Cardiac fibroblast (primary cell): Measurements from ENCODE around the gene ABCG4.
"Not testable (repeated sequence)": the region's sequence is repeated elsewhere in the genome, so short reads cannot be mapped to it uniquely, and the experiment has no call there.

Source experiments
- DNase-seq, 2 donors: peaks; one replicate each; pipeline versions ENCODE4 v3.0.0 to v3.0.0-alpha.2; 2010; ENCODE audit warnings: low read depth in 2 of 2
- H3K4me3 ChIP-seq, 2 donors: replicated peaks in 1 of 2; 1 replicate in 1 of 2; 2 replicates in 1 of 2; pipeline ENCODE4 v1.5.1; 2011; ENCODE audit warnings: low read depth in 2 of 2, low read length in 2 of 2, mild to moderate bottlenecking in 2 of 2, moderate library complexity in 1 of 2
- TF ChIP-seq, protein P1 (sequence below): IDR thresholded peaks from one replicate; pipeline ENCODE4 v1.5.1; 2011; ENCODE audit warnings: low read depth, mild to moderate bottlenecking, low read length, inconsistent platforms

Gene ABCG4

GRCh38 chr11:119188887-119189286 lies 40.0 kb downstream of the ABCG4 start:
- H3K4me3 ChIP-seq, result no peak overlapping the region
- DNase-seq, result no peak
- TF ChIP-seq, protein P1, sequence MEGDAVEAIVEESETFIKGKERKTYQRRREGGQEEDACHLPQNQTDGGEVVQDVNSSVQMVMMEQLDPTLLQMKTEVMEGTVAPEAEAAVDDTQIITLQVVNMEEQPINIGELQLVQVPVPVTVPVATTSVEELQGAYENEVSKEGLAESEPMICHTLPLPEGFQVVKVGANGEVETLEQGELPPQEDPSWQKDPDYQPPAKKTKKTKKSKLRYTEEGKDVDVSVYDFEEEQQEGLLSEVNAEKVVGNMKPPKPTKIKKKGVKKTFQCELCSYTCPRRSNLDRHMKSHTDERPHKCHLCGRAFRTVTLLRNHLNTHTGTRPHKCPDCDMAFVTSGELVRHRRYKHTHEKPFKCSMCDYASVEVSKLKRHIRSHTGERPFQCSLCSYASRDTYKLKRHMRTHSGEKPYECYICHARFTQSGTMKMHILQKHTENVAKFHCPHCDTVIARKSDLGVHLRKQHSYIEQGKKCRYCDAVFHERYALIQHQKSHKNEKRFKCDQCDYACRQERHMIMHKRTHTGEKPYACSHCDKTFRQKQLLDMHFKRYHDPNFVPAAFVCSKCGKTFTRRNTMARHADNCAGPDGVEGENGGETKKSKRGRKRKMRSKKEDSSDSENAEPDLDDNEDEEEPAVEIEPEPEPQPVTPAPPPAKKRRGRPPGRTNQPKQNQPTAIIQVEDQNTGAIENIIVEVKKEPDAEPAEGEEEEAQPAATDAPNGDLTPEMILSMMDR, result no peak

DNA sequence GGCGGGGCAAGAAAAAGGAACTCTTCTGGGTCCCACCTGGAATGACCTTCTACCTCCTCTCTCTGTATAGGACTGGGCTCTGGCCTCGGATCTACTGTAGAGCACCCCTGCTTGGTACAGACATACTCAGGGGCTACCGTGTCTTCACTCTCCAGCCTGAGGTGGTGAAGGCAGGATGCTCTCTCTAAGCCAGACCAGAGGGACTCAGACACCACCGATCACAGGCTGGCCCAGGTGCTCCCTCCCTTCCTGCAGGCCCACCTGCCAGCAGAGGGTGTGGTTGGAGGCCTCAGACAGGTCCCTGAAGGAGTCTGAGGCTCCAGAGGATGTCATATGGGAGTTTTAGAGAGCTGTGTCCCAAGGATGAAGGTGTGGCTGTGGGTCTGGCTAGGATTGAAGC lies 40.5 kb downstream of the ABCG4 start:
- H3K4me3 ChIP-seq, result no peak overlapping the region
- TF ChIP-seq, protein P1, result no peak
- DNase-seq, result no peak

GRCh38 chr11:119190531-119190930 lies 41.7 kb downstream of the ABCG4 start:
- no peak overlapping the region for H3K4me3 ChIP-seq
- DNase-seq, result no peak
- TF ChIP-seq, protein P1, result no peak

GRCh38 chr11:119191265-119191664 lies 42.4 kb downstream of the ABCG4 start:
- H3K4me3 ChIP-seq, DNase-seq: not testable (repeated sequence)

DNA sequence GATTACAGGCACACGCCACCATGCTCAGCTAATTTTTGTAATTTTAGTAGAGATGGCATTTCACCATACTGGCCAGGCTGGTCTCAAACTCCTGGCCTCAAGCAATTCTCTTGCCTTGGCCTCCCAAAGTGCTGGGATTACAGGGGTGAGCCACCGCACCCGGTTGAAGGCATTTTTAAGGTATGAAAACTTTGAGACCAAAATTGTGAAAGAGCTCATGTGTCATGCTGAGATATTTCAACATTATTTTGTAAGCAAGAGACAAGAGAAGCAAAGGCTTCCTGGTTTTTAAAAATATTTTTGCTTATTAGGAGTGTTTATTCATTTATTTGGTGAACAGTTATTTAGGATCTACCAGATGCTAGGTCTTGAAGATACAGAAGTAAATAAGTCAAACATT lies 43.3 kb downstream of the ABCG4 start:
- DNase-seq, result peak; percentile 21 to 54
- TF ChIP-seq, protein P1, result no peak
- H3K4me3 ChIP-seq, result no peak overlapping the region

GRCh38 chr11:119193001-119193400 lies 44.1 kb downstream of the ABCG4 start:
- TF ChIP-seq, protein P1, result no peak
- no peak for DNase-seq
- no peak overlapping the region for H3K4me3 ChIP-seq

DNA sequence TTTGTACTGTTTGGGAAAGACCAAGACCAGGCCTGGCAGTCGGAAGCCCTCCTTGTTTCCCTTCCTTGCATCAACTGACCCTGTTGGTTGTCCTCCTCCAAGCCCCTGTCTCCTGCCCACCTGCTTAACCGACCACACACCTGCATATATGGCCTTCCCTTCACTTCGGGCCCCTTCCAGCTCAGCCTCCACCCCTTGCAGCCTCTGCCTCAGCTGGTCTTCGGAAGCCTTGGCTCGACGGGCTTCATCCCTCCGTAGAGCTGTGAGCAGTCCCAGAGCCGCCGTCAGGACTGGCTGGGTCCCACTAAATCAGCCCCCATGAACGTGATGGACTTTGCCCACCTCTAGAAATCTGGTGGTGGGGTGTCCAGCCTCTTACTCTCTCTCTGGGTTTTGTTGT lies 44.8 kb downstream of the ABCG4 start:
- no peak for DNase-seq
- TF ChIP-seq, protein P1, result no peak
- no peak overlapping the region for H3K4me3 ChIP-seq
